ENCODE data around the gene C16orf82.

GRCh38 chr16:27111486-27111885, 44.8 kb downstream of the C16orf82 start:
- TF ChIP-seq CTCF (IDR thresholded peaks at IDR 0.05 in 4 of 5, conservative IDR thresholded peaks at IDR 0.05 in 1 of 5): no peak
- no peak for TF ChIP-seq POLR2A (IDR thresholded peaks at IDR 0.05)

All from gastrocnemius medialis (tissue), 4 donors.